H9 (cell line): ENCODE data around the gene TNIP2. TPM values are rescaled to one million over a fixed set of nuclear protein-coding genes. Genes with fewer than 3 reads are reported as not detected.

Source experiments
- DNase-seq: peaks from one replicate; pipeline ENCODE4 v3.0.0-alpha.2; 2017
- H2AFZ ChIP-seq: one replicate; pipeline ENCODE4 v1.6.1; 2013; ENCODE audit warnings: mild to moderate bottlenecking, low read length, control low read depth, moderate library complexity
- H2AK5ac ChIP-seq: 2 replicates; pipeline ENCODE4 v1.6.1; 2013; ENCODE audit warnings: low read length, control low read depth, mixed read lengths; ENCODE audit not compliant: insufficient read length
- H2BK120ac ChIP-seq: one replicate; pipeline ENCODE4 v1.6.1; 2013; ENCODE audit warnings: low read depth, mild to moderate bottlenecking, low read length, control low read depth, inconsistent platforms; ENCODE audit not compliant: poor library complexity, severe bottlenecking
- H2BK12ac ChIP-seq: 2 replicates; pipeline ENCODE4 v1.6.1; 2013; ENCODE audit warnings: low read length, control low read depth, mixed read lengths, low read depth; ENCODE audit not compliant: insufficient read length
- H2BK15ac ChIP-seq: 2 replicates; pipeline ENCODE4 v1.6.1; 2013; ENCODE audit warnings: low read depth, low read length, control low read depth
- H2BK20ac ChIP-seq: one replicate; pipeline ENCODE4 v1.6.1; 2013; ENCODE audit warnings: low read depth, mild to moderate bottlenecking, low read length, control low read depth, inconsistent platforms; ENCODE audit not compliant: poor library complexity, severe bottlenecking
- H2BK5ac ChIP-seq: 2 replicates; pipeline ENCODE4 v1.6.1; 2013; ENCODE audit warnings: low read length, control low read depth, mixed read lengths; ENCODE audit not compliant: insufficient read length
- H3K14ac ChIP-seq: 2 replicates; pipeline ENCODE4 v1.6.1; 2013; ENCODE audit warnings: low read length, control low read depth; ENCODE audit not compliant: insufficient read depth
- H3K18ac ChIP-seq: 2 replicates; pipeline ENCODE4 v1.6.1; 2013; ENCODE audit warnings: low read depth, mild to moderate bottlenecking, mixed read lengths, low read length, control low read depth; ENCODE audit not compliant: insufficient read length
- H3K23ac ChIP-seq: 2 replicates; pipeline ENCODE4 v1.6.1; 2013; ENCODE audit warnings: low read length, control low read depth, mixed read lengths, low read depth; ENCODE audit not compliant: insufficient read length
- H3K23me2 ChIP-seq: 2 replicates; pipeline ENCODE4 v1.6.1; 2013; ENCODE audit warnings: low read depth, mild to moderate bottlenecking, mixed read lengths, low read length, control low read depth; ENCODE audit not compliant: insufficient read length, poor library complexity, severe bottlenecking
- H3K27ac ChIP-seq: 2 replicates; pipeline ENCODE4 v1.5.1; 2013; ENCODE audit warnings: low read length, control low read depth, mixed read lengths, low read depth; ENCODE audit not compliant: insufficient read length
- H3K27me3 ChIP-seq: 2 replicates; pipeline ENCODE4 v1.6.1; 2013; ENCODE audit warnings: low read length, control low read depth, inconsistent platforms; ENCODE audit not compliant: insufficient read depth
- H3K4ac ChIP-seq: 2 replicates; pipeline ENCODE4 v1.6.1; 2013; ENCODE audit warnings: low read depth, mild to moderate bottlenecking, control low read depth, inconsistent platforms, low read length, moderate library complexity
- H3K4me1 ChIP-seq: 2 replicates; pipeline ENCODE4 v1.6.1; 2013; ENCODE audit warnings: low read length, control low read depth, inconsistent platforms; ENCODE audit not compliant: insufficient read depth
- H3K4me2 ChIP-seq: 2 replicates; pipeline ENCODE4 v1.6.1; 2013; ENCODE audit warnings: low read length, control low read depth, mixed read lengths; ENCODE audit not compliant: insufficient read length, insufficient read depth
- H3K56ac ChIP-seq: 2 replicates; pipeline ENCODE4 v1.6.1; 2013; ENCODE audit warnings: low read depth, mild to moderate bottlenecking, mixed read lengths, low read length, control low read depth; ENCODE audit not compliant: insufficient read length
- H3K79me1 ChIP-seq: 2 replicates; pipeline ENCODE4 v1.6.1; 2013; ENCODE audit warnings: low read depth, mild to moderate bottlenecking, moderate library complexity, low read length, control low read depth, inconsistent platforms; ENCODE audit not compliant: insufficient read depth, poor library complexity, severe bottlenecking
- H3K79me2 ChIP-seq: 2 replicates; pipeline ENCODE4 v1.6.1; 2013; ENCODE audit warnings: low read length, control low read depth, inconsistent platforms; ENCODE audit not compliant: insufficient read depth
- H3K9ac ChIP-seq: 2 replicates; pipeline ENCODE4 v1.6.1; 2013; ENCODE audit warnings: low read length, control low read depth, mixed read lengths; ENCODE audit not compliant: insufficient read length; ENCODE audit errors: extremely low read depth
- H3K9me3 ChIP-seq: one replicate; pipeline ENCODE4 v1.6.1; 2013; ENCODE audit warnings: low read depth, low read length, inconsistent platforms; ENCODE audit not compliant: control insufficient read depth
- H3T11ph ChIP-seq: one replicate; pipeline ENCODE4 v1.6.1; 2013; ENCODE audit warnings: mild to moderate bottlenecking, low read length, control low read depth, inconsistent platforms
- H4K20me1 ChIP-seq: one replicate; pipeline ENCODE4 v1.6.1; 2013; ENCODE audit not compliant: control insufficient read depth, insufficient read length, insufficient read depth
- H4K5ac ChIP-seq: 2 replicates; pipeline ENCODE4 v1.6.1; 2013; ENCODE audit warnings: low read depth, mild to moderate bottlenecking, mixed read lengths, low read length, control low read depth; ENCODE audit not compliant: insufficient read length
- H4K8ac ChIP-seq: replicated peaks from 2 replicates; pipeline ENCODE4 v1.6.1; 2013; ENCODE audit warnings: low read length, control low read depth, mixed read lengths, low read depth; ENCODE audit not compliant: insufficient read length
- H4K91ac ChIP-seq: 2 replicates; pipeline ENCODE4 v1.6.1; 2013; ENCODE audit warnings: low read depth, mild to moderate bottlenecking, moderate library complexity, mixed read lengths, low read length, control low read depth; ENCODE audit not compliant: insufficient read length
- H3K27ac Mint-ChIP-seq, 3 experiments: 2 replicates in 2 of 3; 3 replicates in 1 of 3; pipeline ENCODE4 v1.8.0; 2020 to 2021; ENCODE audit warnings: mixed read lengths in 3 of 3, mild to moderate bottlenecking in 1 of 3, moderate library complexity in 1 of 3
- H3K27me3 Mint-ChIP-seq: 2 replicates; pipeline ENCODE4 v1.8.0; 2021; ENCODE audit warnings: low read depth, mild to moderate bottlenecking, moderate library complexity, mixed read lengths
- H3K36me3 Mint-ChIP-seq, 3 experiments: 2 replicates in 2 of 3; 3 replicates in 1 of 3; pipeline ENCODE4 v1.8.0; 2020 to 2021; ENCODE audit warnings: low read depth in 3 of 3, mixed read lengths in 3 of 3; ENCODE audit not compliant: insufficient read depth in 1 of 3
- H3K4me1 Mint-ChIP-seq, 2 experiments: 2 replicates each; pipeline ENCODE4 v1.8.0; 2020; ENCODE audit warnings: mixed read lengths in 2 of 2
- H3K4me3 Mint-ChIP-seq, 2 experiments: 2 replicates in 1 of 2; 3 replicates in 1 of 2; pipeline ENCODE4 v1.8.0; 2020 to 2021; ENCODE audit warnings: mild to moderate bottlenecking in 2 of 2, mixed read lengths in 2 of 2, moderate library complexity in 1 of 2
- H3K9me3 Mint-ChIP-seq, 2 experiments: 2 replicates in 1 of 2; 3 replicates in 1 of 2; pipeline ENCODE4 v1.8.0; 2020; ENCODE audit warnings: mild to moderate bottlenecking in 2 of 2, mixed read lengths in 2 of 2, moderate library complexity in 1 of 2
- CTCF ChIP-seq: fragments of 200-600 bp; sonication (generic); conservative IDR thresholded peaks from 3 replicates; pipeline ENCODE4 v1.8.0; 2021; ENCODE audit warnings: antibody characterized with exemption, mild to moderate bottlenecking
- WGBS: extraction: QIAGEN DNeasy Blood & Tissue Kit; methylation state at CpG from one replicate; pipeline ENCODE4 v1.1.7; 2013; ENCODE audit warnings: missing lambda C conversion rate, low lambda C conversion rate, mixed read lengths; ENCODE audit not compliant: insufficient read length; ENCODE audit errors: extremely low coverage; 5-methylcytosine and 5-hydroxymethylcytosine counted together
- total RNA-seq: library from RNA; stranded (reverse); gene quantifications from 2 replicates; pipeline ENCODE4 v1.2.1, GENCODE V29; 2021

TNIP2 gene
- total RNA-seq, 1 experiment from 2014 or later = 44.7 TPM

GRCh38 chr4:2733001-2733843 lies 22.9 kb downstream of the TNIP2 start:
- peaks cover 12 to 16% of the 10 kb centered on the region in 2 experiments for H3K9me3 Mint-ChIP-seq

More at GRCh38 chr4:2733001-2733843, 22.9 kb downstream of the TNIP2 start:
- Histone ChIP-seq H3K79me1 (no peaks in the 10 kb centered on the region), H3K23me2 (no peaks in the 10 kb centered on the region), H2BK20ac (no peak overlapping the region), H3K4ac (no peak overlapping the region), H2BK120ac (no peak overlapping the region), H3K9me3 (no peaks in the 10 kb centered on the region), H2BK5ac (no peak overlapping the region), H2BK15ac (no peak overlapping the region), H4K91ac (no peak overlapping the region), H3K14ac (no peak overlapping the region; the same call in 1 of the 2 replicates), H3K4me1 (no peaks in the 10 kb centered on the region), H2AK5ac (no peak overlapping the region), H3K79me2 (no peaks in the 10 kb centered on the region), H3K23ac (no peak overlapping the region), H3K4me2 (no peak overlapping the region), H3T11ph (no peak overlapping the region), H4K8ac (no peak overlapping the region), H3K27me3 (no peaks in the 10 kb centered on the region), H2AFZ (no peak overlapping the region), H3K56ac (no peak overlapping the region), H4K5ac (no peak overlapping the region), H3K27ac (no peak overlapping the region), H2BK12ac (no peak overlapping the region), H3K9ac (no peak overlapping the region), H3K18ac (no peak overlapping the region), H4K20me1 (no peaks in the 10 kb centered on the region)
- WGBS = no CpG with 5 or more reads among the region's 21 CpGs
- Mint-ChIP-seq H3K27me3 (peaks cover 5% of the 10 kb centered on the region), H3K27ac (peak overlapping the region in 2 of 3 experiments; percentile 86 to 92; a peak in 5 of 7 replicates), H3K4me1 (no peaks in the 10 kb centered on the region), H3K36me3 (peaks cover 14 to 45% (median 36%) of the 10 kb centered on the region in 3 experiments; a peak in 6 of 7 replicates), H3K4me3 (no peak overlapping the region)
- TF ChIP-seq CTCF = no peak
- no peak for DNase-seq
